IMR-90 (cell line): ENCODE results near the gene CLCN4.

Source experiments
- BHLHE40 ChIP-seq: fragments of 150-350 bp; IDR thresholded peaks from 2 replicates; pipeline ENCODE4 v1.6.1; 2016; ENCODE audit warnings: mild to moderate bottlenecking, low read depth, low read length
- CEBPB ChIP-seq: IDR thresholded peaks from 2 replicates; pipeline ENCODE4 v1.6.1; 2012; ENCODE audit warnings: low read depth, low read length, improper control_type of control experiment
- CHD1 ChIP-seq: IDR thresholded peaks from 2 replicates; pipeline ENCODE4 v1.6.1; 2012; ENCODE audit warnings: low read depth, low read length, improper control_type of control experiment
- FOS ChIP-seq: fragments of 150-350 bp; IDR thresholded peaks from 2 replicates; pipeline ENCODE4 v1.6.1; 2016; ENCODE audit warnings: low read depth, low read length
- MAFK ChIP-seq: IDR thresholded peaks from 2 replicates; pipeline ENCODE4 v1.6.1; 2012; ENCODE audit warnings: low read depth, low read length, improper control_type of control experiment
- MAZ ChIP-seq: IDR thresholded peaks from 2 replicates; pipeline ENCODE4 v1.6.1; 2012; ENCODE audit warnings: low read depth, mild to moderate bottlenecking, low read length, improper control_type of control experiment, moderate library complexity, borderline replicate concordance
- MXI1 ChIP-seq: IDR thresholded peaks from 2 replicates; pipeline ENCODE4 v1.6.1; 2012; ENCODE audit warnings: low read depth, mild to moderate bottlenecking, low read length, moderate library complexity, borderline replicate concordance
- NFE2L2 ChIP-seq: fragments of 150-350 bp; IDR thresholded peaks from 2 replicates; pipeline ENCODE4 v1.6.1; 2016; ENCODE audit warnings: low read depth, mild to moderate bottlenecking, low read length
- POLR2A ChIP-seq: IDR thresholded peaks from 2 replicates; pipeline ENCODE4 v1.6.1; 2012; ENCODE audit warnings: mild to moderate bottlenecking, low read depth, low read length
- RAD21 ChIP-seq: IDR thresholded peaks from 2 replicates; pipeline ENCODE4 v1.6.1; 2012; ENCODE audit warnings: low read length, improper control_type of control experiment
- RCOR1 ChIP-seq: IDR thresholded peaks from 2 replicates; pipeline ENCODE4 v1.6.1; 2012; ENCODE audit warnings: mild to moderate bottlenecking, low read length, improper control_type of control experiment; ENCODE audit not compliant: insufficient replicate concordance
- RFX5 ChIP-seq: IDR thresholded peaks from 2 replicates; pipeline ENCODE4 v1.8.0; 2012; ENCODE audit warnings: low read depth, mild to moderate bottlenecking, low read length, moderate library complexity
- SMC3 ChIP-seq: fragments of 150-350 bp; IDR thresholded peaks from 2 replicates; pipeline ENCODE4 v1.6.1; 2016; ENCODE audit warnings: low read depth, mild to moderate bottlenecking, antibody characterized with exemption, low read length, moderate library complexity
- TF ChIP-seq, protein P1 (sequence below): conservative IDR thresholded peaks from 2 replicates; pipeline ENCODE4 v1.5.1; 2012; ENCODE audit warnings: mild to moderate bottlenecking, low read depth, low read length, improper control_type of control experiment

GRCh38 chrX:10152086-10152485 is 4.7 kb upstream of the CLCN4 start:
- TF ChIP-seq POLR2A (no peak), NFE2L2 (no peak), BHLHE40 (no peak), RFX5 (no peak), RAD21 (no peak), CHD1 (no peak), MAFK (no peak), MXI1 (no peak), CEBPB (no peak), RCOR1 (no peak), SMC3 (no peak), MAZ (no peak), FOS (no peak)
- TF ChIP-seq, protein P1, sequence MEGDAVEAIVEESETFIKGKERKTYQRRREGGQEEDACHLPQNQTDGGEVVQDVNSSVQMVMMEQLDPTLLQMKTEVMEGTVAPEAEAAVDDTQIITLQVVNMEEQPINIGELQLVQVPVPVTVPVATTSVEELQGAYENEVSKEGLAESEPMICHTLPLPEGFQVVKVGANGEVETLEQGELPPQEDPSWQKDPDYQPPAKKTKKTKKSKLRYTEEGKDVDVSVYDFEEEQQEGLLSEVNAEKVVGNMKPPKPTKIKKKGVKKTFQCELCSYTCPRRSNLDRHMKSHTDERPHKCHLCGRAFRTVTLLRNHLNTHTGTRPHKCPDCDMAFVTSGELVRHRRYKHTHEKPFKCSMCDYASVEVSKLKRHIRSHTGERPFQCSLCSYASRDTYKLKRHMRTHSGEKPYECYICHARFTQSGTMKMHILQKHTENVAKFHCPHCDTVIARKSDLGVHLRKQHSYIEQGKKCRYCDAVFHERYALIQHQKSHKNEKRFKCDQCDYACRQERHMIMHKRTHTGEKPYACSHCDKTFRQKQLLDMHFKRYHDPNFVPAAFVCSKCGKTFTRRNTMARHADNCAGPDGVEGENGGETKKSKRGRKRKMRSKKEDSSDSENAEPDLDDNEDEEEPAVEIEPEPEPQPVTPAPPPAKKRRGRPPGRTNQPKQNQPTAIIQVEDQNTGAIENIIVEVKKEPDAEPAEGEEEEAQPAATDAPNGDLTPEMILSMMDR = no peak
